Germinal center (tissue), 1 donor: ENCODE measurements around the gene SPTBN4.
"Not testable (repeated sequence)": the region's sequence is repeated elsewhere in the genome, so short reads cannot be mapped to it uniquely, and the experiment has no call there.

Experiments used
- DNase-seq: peaks from one replicate; pipeline ENCODE4 v3.0.0; 2012; ENCODE audit warnings: mixed read lengths, low spot score

SPTBN4 gene

DNA sequence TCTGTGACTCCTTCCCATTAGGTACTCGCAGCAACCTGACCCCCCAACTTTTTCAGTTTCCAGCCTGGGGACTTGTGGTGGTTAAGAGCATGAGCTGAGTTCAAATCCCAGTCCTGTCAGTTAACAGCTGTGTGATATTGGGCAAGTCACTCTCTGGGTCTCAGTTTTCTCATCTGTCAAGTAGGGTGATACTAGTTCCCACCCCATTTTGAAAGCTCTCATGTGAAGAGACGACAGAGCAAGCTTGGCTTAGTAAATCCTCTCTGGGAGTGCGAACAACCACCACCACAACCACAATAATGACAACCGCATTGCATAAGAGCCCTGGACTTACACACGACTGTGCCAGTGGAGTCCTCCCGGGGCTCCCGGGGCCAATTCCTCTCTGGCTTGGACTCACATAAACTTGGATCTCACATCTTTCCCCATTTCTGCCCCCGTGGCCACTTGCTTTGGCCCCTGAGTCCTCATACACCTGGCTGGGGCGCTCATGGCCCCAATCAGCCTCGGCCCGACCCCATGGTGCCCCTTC, 1.7 kb upstream of the SPTBN4 start:
- no peak for DNase-seq

DNA sequence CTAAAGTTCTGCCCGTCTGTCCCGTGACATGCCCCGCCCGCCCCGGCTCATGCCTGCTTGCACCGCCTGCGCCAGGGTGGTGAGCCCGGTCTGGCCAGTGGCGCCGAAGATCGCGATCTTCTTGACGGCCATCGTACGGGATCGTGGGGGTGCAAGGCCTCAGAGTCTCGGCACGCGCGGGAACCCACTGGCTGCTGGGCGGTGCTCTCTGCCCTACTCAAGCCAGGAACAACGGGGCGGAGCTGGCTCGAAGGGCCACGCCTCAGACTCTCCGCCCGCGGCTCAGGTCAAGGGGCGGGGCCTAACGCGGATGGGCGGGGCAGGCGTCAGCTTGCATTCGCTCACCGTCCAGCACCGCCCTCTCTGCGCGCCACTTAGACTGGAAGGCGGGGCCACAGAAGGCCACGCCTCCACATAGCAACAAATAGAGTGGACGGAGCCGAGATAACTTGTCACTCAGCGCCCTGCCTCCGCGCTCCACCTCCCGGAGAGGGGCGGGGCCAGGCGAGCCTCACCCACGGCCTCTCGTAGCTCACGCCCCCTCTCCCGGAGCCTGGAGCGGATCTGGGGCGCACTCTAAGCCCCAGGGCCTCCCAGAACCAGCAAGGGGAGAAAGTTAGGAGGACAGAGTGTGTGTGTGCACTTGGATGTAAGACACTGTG, 1.1 kb upstream of the SPTBN4 start, which contains the start of gene BLVRB:
Gene BLVRB, minus strand, starts transcription at position 189 of the 662 bp plus-strand sequence. Its CDS starts 57 bp downstream, at position 132.
- DNase-seq: peak; percentile 97

DNA sequence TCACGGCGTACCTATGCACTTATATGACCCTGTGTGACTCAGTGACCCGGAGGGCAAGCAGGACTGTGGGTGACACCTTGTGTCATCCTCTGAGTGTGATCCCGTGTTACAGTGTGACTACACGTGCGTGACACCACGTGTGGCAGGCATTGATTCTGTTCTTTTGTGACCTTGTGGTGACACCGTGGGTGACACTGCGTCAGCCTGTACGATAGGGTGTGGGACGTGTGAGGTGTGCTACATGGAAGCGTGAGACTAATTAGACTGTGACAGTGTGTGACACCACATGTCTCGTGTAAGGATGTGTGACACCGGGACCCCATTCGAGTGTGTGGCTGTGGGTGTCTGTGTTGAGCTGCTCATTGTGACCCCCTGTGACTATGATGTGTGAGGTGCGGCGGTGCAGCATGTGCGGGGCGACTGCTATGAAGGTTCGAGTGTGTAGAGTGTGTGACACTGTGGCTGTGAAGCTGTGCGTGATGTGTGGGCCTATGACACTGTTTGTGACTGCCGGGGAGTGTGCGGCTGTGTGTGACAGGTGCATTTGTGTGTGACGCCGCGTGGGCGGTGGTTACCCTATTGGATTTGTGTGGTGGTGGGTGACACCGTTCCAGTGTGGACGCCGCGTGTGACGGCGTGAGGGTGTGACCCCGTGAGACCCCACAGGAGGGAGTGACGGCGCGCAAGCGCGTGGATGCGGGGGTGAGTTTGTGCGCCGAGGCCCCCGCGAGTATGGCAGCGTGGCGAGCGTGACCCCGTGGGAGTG, 399 bp upstream of the SPTBN4 start:
- peak; percentile 18 for DNase-seq

DNA sequence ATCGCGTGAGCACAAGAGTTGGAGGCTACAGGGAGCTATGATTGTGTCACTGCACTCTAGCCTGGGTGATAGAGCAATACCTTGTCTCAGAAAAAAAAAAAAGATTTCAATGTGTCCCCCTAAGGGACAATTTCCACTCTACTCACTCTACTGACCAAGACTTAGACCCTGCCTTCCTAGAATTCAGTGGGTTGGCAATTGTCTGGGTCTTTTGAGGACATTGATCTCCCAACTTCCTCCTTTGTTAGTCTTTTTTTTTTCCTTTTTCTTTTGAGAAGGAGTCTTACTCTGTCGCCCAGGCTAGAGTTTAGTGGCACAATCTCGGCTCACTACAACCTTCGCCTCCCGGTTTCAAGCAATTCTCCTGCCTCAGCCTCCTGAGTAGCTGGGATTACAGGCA, 2.2 kb downstream of the SPTBN4 start:
- no peak for DNase-seq

- DNase-seq: no peak
Measured at GRCh38 chr19:40471111-40471510, 4.3 kb downstream of the SPTBN4 start.

DNA sequence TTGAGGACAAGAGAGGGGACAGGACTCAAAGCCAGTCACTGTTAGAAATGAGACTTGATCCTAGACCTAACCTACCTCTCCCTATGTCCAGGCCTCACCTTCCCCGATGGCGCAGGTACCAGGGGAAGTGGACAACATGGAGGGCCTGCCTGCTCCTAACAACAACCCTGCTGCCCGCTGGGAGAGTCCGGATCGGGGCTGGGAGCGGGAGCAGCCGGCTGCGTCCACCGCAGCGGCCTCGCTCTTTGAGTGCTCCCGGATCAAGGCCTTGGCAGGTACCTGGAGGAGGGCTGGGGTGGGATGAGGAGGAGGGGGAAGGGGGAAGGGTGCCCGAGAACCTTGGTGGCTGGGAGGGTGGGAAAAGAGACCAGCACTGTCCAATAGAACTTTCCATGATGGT, 5.7 kb downstream of the SPTBN4 start:
- DNase-seq: no peak

DNA sequence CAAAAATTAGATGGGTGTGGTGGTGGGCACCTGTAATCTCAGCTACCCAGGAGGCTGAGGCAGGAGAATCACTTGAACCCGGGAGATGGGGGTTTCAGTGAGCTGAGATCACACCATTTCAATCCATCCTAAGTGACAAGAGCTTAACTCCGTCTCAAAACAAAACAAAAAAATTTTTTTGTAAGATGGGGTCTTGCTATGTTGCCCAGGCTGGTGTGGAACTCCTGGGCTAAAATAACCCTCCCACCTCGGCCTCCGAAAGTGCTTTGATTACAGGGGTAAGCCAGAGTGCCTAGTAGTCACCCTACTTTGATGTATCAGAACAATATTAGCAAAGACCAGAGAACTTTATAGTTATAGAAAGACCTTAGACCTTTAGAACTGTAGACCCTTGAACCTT, 7.9 kb downstream of the SPTBN4 start:
- DNase-seq: no peak

- not testable (repeated sequence) for DNase-seq
Measured at GRCh38 chr19:40475878-40476644, 9.3 kb downstream of the SPTBN4 start.

- no peak for DNase-seq
Measured at GRCh38 chr19:40486017-40486416, 19.2 kb downstream of the SPTBN4 start.

DNA sequence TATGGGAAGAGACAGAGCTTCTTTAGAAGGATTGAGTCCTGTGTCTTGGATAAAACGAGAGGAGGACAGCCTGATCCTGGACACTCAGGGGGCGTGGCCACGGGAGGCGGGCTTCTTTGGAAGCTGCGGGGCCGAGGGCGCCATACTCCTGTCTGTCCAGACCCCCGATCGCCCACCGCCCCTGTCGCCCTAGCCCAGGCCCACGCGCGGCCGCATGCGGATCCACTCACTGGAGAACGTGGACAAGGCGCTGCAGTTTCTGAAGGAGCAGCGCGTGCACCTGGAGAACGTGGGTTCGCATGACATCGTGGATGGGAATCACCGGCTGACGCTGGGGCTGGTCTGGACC, 23.1 kb downstream of the SPTBN4 start:
- DNase-seq: no peak

GRCh38 chr19:40492274-40492673, 25.5 kb downstream of the SPTBN4 start:
- DNase-seq: no peak

DNA sequence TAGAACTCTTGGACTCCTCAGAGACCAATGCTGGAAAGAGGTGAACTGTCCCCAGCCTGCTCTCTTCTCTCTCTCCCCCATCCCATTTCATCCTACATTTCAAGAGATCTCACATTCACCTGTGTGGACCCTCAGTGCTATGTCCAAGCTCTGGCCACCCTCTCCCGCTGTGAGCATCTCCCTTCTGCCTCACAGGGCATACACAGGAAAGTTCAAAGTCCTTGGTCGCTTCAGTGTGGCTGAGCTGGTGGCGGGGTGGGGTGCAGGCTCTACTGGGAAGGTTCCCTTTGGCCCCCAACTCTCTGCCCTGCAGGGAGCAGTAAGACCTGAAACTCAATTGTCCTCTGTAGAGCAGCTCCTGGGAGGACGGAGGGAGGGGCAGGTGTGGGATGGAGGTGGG, 27.0 kb downstream of the SPTBN4 start:
- no peak for DNase-seq

GRCh38 chr19:40494191-40494838, 27.5 kb downstream of the SPTBN4 start:
- no peak for DNase-seq

- no peak for DNase-seq
Measured at GRCh38 chr19:40497214-40497613, 30.4 kb downstream of the SPTBN4 start.

DNA sequence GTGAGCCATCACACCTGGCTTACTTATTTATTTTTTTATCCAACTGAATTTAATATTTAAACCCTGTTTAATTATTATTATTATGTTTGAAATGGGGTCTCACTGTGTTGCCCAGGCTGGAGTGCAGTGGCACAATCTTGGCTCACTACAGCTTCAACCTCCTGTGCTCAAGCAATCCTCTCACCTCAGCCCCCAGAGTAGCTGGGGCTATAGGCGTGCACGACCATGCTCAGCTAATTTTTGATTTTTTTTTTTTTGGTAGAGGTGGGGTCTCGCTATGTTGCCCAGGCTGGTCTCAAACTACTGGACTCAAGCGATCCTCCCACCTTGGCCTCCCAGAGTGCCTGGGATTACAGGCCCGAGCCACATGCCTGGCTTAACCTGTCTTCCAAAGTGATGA, 32.5 kb downstream of the SPTBN4 start:
- DNase-seq: no peak

- DNase-seq: not testable (repeated sequence)
Measured at GRCh38 chr19:40500678-40501530, 34.1 kb downstream of the SPTBN4 start.

DNA sequence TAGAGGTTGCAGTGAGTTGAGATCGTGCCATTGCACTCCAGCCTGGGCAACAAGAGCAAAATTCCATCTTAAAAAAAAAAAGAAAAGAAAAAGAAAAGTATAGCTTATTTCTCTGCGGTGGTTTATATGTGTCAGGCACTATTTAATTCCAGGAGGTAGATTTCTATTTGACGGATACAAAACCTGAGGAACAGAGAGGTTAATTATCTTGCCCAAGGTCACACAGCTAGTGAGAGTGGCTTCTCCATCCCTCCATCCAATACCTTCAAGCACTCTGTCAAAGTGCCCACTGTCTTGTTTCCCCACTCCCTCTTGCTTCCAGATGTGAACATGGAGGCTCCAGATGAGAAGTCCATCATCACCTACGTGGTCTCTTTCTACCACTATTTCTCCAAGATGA, 34.8 kb downstream of the SPTBN4 start:
- DNase-seq: no peak

DNA sequence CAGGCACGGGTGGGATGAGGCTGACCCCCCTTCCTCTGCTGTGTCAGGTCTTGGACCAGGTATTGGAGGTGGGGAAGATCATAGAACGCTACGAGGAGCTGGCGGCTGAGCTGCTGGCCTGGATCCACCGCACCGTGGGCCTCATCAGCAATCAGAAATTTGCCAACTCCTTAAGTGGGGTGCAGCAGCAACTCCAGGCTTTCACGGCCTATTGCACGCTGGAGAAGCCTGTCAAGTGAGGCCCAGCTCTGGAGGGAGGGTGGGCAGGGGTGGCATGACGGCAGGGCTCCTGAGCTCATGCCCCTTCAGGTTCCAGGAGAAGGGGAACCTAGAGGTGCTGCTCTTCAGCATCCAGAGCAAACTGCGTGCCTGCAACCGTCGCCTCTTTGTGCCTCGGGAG, 35.3 kb downstream of the SPTBN4 start:
- DNase-seq: no peak

DNA sequence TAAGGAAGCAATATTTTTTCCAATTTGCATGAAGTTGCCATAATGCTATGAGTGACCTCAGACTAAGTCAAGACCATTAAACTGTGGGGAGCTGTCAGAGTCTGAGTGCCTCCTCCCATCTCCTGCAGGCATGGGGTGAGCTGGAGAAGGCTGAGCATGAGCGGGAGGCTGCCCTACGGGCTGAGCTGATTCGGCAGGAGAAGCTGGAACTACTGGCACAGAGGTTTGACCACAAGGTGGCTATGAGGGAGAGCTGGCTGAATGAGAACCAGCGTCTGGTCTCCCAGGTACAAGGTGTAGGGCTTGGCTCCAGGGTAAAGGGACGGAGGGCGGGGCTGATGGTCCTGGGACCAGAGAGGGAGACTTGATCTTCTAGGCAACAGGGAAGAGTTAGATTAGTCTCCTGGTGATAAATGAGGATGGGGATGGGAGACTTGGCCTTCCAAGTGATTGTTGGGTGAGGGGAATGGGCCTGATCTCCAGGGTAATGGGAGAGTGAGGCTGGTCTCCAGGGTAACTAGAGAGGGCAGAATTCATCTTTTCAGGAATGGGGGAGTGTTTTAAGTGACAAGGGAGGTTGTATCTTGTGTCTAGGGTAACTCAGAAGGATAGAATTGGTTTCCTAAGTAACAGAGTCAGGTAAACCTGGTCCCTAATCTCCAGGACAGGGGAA, 36.0 kb downstream of the SPTBN4 start:
- DNase-seq: no peak

- no peak for DNase-seq
Measured at GRCh38 chr19:40503320-40503695, 36.5 kb downstream of the SPTBN4 start.

- DNase-seq: no peak
Measured at GRCh38 chr19:40506099-40506498, 39.3 kb downstream of the SPTBN4 start.
